Omental fat pad (tissue), 4 donors: ENCODE data around the gene EFNB3. TPM values are rescaled to one million over a fixed set of nuclear protein-coding genes. Genes with fewer than 3 reads are reported as not detected.

ENCODE experiments used
- ATAC-seq: fragments of 150-250 bp; one replicate; pipeline ENCODE4 v1.9.1; 2016; ENCODE audit warnings: mild to moderate bottlenecking, moderate library complexity; ENCODE audit not compliant: low FRiP score
- DNase-seq: peaks from one replicate; pipeline ENCODE4 v3.0.0-alpha.2; 2019; ENCODE audit warnings: low spot score
- CTCF ChIP-seq, 3 donors: fragments of 450-650 bp; IDR thresholded peaks; one replicate each; pipeline ENCODE4 v1.5.1; 2016 to 2017; ENCODE audit warnings: antibody characterized with exemption in 3 of 3, mild to moderate bottlenecking in 3 of 3, moderate library complexity in 2 of 3
- total RNA-seq, 4 donors: library from RNA; depleted of rRNA; stranded (reverse); fragments of >200 nt; gene quantifications; one replicate each; pipeline ENCODE4 v1.1.0, GENCODE V29; 2016

EFNB3 gene
- total RNA-seq, 4 donors from 2014 or later: 0.47 to 4.3 (median 2.4) TPM

GRCh38 chr17:7687072-7687907 lies 17.7 kb upstream of the EFNB3 start, which contains the start of gene TP53:
Gene TP53, minus strand, starts transcription at chr17:7687490. Its CDS starts 10,896 bp downstream, at chr17:7676594.
- TF ChIP-seq CTCF (IDR thresholded peaks at IDR 0.05): no peak
- ATAC-seq (peak; percentile 53), DNase-seq (peak; percentile 72)

DNA sequence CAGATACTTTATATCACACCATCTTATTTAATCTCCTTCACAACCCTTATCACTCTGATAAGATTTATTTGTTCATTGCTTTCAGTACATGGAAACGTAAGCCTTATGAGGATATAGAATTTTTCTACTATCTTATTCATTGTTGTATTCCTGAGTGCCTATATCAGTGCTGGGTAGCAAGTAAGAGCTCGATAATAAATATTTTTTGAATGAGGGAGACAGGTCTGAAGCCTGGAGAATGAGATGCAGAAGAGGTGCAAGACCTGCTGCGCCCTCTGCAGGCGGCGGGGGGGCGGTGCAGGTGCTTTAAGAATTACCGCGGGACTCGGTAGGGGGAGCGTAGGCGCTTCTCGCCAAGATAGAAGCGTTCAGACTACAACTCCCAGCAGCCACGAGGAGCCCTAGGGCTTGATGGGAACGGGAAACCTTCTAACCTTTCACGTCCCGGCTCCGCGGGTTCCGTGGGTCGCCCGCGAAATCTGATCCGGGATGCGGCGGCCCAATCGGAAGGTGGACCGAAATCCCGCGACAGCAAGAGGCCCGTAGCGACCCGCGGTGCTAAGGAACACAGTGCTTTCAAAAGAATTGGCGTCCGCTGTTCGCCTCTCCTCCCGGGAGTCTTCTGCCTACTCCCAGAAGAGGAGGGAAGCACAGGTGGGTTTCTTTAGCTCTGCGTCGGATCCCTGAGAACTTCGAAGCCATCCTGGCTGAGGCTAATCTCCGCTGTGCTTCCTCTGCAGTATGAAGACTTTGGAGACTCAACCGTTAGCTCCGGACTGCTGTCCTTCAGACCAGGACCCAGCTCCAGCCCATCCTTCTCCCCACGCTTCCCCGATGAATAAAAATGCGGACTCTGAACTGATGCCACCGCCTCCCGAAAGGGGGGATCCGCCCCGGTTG lies 16.8 kb upstream of the EFNB3 start, which contains the start of gene WRAP53:
Gene WRAP53, plus strand, starts transcription at position 570 of the 900 bp plus-strand sequence. Its CDS starts 172 bp downstream, at position 742.
- DNase-seq (peak; percentile 89), ATAC-seq (peak; percentile 92)
- peak in 2 of 3 donors; percentile 84 to 90 for TF ChIP-seq CTCF (IDR thresholded peaks at IDR 0.05)

- no peak for ATAC-seq
- no peak for TF ChIP-seq CTCF (IDR thresholded peaks at IDR 0.05)
- DNase-seq: no peak
Observed at GRCh38 chr17:7688808-7689316, 16.1 kb upstream of the EFNB3 start.

DNA sequence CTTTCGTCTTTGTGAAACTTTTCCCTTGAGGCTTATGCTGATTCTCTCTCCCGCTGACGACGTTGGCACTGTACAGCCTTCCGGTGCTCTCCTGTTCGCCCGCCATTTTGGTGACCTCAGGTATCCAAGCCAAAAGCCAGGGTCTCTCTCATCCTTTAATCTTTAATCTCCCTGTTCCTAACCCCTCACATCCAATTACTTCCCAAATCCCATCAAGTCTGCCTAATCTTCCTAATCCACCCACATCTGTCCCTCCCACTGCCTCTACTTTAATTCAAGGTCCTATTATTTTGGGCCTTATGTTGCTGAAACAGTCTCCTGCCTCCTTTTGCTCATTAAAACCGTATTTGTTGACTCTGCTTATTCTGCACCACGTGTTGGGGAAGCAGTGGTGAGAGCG lies 9.4 kb upstream of the EFNB3 start:
- no peak for DNase-seq
- ATAC-seq: no peak
- no peak for TF ChIP-seq CTCF (IDR thresholded peaks at IDR 0.05)

DNA sequence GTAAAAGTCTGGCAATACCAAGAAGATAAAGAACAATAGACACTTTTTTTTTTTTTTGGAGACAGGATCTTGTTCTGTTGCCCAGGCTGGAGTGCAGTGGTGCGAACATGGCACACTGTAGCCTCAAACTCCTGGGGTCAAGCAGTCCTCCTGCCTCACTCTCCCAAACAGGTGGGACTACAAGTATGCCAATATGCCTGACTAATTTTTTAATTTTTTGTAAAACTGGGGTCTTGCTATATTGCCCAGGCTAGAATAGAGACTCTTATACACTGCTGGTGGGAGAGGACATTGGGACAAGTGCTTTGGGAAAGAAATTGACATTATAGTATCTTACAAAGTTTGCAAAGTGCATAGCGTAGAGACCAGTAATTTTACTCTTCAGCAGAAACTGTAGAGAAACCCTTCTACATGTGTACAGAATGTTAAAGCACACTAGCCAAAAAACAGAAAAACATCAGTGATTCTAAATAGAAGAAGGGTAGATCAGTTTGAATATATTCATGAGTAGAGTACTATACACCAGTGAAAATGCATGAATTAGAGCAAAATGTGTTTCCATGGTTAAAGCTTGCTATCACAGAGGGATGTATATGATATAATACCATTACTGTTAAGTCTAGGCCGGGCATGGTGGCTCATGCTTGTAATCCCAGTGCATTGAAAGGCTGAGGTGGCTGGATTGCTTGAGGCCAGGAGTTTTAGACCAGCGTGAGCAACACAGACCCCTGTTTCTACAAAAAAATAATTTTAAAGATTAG lies 7.0 kb upstream of the EFNB3 start:
- TF ChIP-seq CTCF (IDR thresholded peaks at IDR 0.05): no peak
- ATAC-seq: no peak
- DNase-seq: no peak

GRCh38 chr17:7700510-7700909 lies 4.5 kb upstream of the EFNB3 start:
- ATAC-seq: no peak
- no peak for DNase-seq
- no peak for TF ChIP-seq CTCF (IDR thresholded peaks at IDR 0.05)
